GM12878 (cell line): ENCODE measurements around the gene GORASP2. TPM values are rescaled to one million over a fixed set of nuclear protein-coding genes. Genes with fewer than 3 reads are reported as not detected.

Experiments used
- ATAC-seq: fragments of 200-7000 bp; cut with Tn5 transposase; 3 replicates; pipeline ENCODE4 v1.9.1; 2020; ENCODE audit warnings: mild to moderate bottlenecking, moderate library complexity
- BruUV-seq: library from RNA; stranded (reverse); fragments of 400-500 nt; replicated peaks from 2 replicates; lab custom pipeline; 2021; lab: Mats Ljungman, UMichigan
- CTCF ChIA-PET: fragments of 300-600 bp; sonication (Branson Sonifier 250); formaldehyde crosslinking; extraction: SDS; loops from one replicate; lab custom pipeline; 2021; ENCODE audit warnings: inconsistent platforms; lab: Yijun Ruan, JAX
- POLR2A ChIA-PET: fragments of 350-600 bp; formaldehyde crosslinking; extraction: SDS; loops from one replicate; lab custom pipeline; 2021; ENCODE audit warnings: inconsistent platforms; lab: Charles Lee
- RAD21 ChIA-PET: fragments of 300-600 bp; sonication (Branson Sonifier 250); formaldehyde crosslinking; loops from one replicate; lab custom pipeline; 2023; ENCODE audit warnings: antibody characterized with exemption; ENCODE audit not compliant: unreplicated experiment; lab: Charles Lee
- SMC1A ChIA-PET: fragments of 300-600 bp; sonication (Branson Sonifier 250); formaldehyde crosslinking; loops from one replicate; lab custom pipeline; 2023; ENCODE audit not compliant: unreplicated experiment, uncharacterized antibody; lab: Charles Lee
- DNase-seq: peaks from one replicate; pipeline ENCODE4 v3.0.0-alpha.2; 2011; ENCODE audit warnings: low read depth, low spot score
- FAIRE-seq: peaks from 3 replicates; lab custom pipeline; 2011; peaks lifted over from hg19 to GRCh38; lab: Jason Lieb, UNC
- H2AFZ ChIP-seq: 2 replicates; pipeline ENCODE4 v1.6.0; 2011; ENCODE audit warnings: low read depth, low read length, control low read depth; ENCODE audit not compliant: control insufficient read depth
- H3K27ac ChIP-seq: 2 replicates; pipeline ENCODE4 v1.5.1; 2011; ENCODE audit warnings: control low read depth; ENCODE audit not compliant: control insufficient read depth, insufficient read depth
- H3K27me3 ChIP-seq, 2 experiments: replicated peaks in 1 of 2; 2 replicates each; pipeline versions ENCODE4 v1.6.0 to v1.6.1; 2011; ENCODE audit warnings: low read length in 1 of 2; ENCODE audit not compliant: control insufficient read depth in 2 of 2, insufficient read depth in 2 of 2
- H3K36me3 ChIP-seq, 2 experiments: 2 replicates each; pipeline ENCODE4 v1.5.1; 2011; ENCODE audit warnings: low read length in 1 of 2; ENCODE audit not compliant: control insufficient read depth in 2 of 2, insufficient read depth in 2 of 2
- H3K4me1 ChIP-seq: 2 replicates; pipeline ENCODE4 v1.6.1; 2011; ENCODE audit warnings: mild to moderate bottlenecking, low read length, moderate library complexity, mixed read lengths; ENCODE audit not compliant: control insufficient read depth, insufficient read depth
- H3K4me2 ChIP-seq: 2 replicates; pipeline ENCODE4 v1.6.0; 2011; ENCODE audit warnings: control low read depth; ENCODE audit not compliant: control insufficient read depth, insufficient read depth
- H3K4me3 ChIP-seq: fragments of 200-600 bp; sonication (generic); 2 replicates; pipeline ENCODE4 v1.5.1; 2016
- H3K79me2 ChIP-seq: 2 replicates; pipeline ENCODE4 v1.6.0; 2011; ENCODE audit warnings: low read length; ENCODE audit not compliant: control insufficient read depth, insufficient read depth
- H3K9ac ChIP-seq: 2 replicates; pipeline ENCODE4 v1.8.0; 2011; ENCODE audit warnings: low read length, control low read depth, mixed read lengths; ENCODE audit not compliant: control insufficient read depth, insufficient read depth
- H3K9me3 ChIP-seq: replicated peaks from 3 replicates; pipeline ENCODE4 v1.5.1; 2011; ENCODE audit warnings: mild to moderate bottlenecking, low read length; ENCODE audit not compliant: control insufficient read depth, insufficient read depth
- H4K20me1 ChIP-seq: 2 replicates; pipeline ENCODE4 v1.6.0; 2011; ENCODE audit not compliant: control insufficient read depth, insufficient read depth
- FOS ChIP-seq: IDR thresholded peaks from 3 replicates; pipeline ENCODE4 v1.6.1; 2011; ENCODE audit warnings: borderline replicate concordance; ENCODE audit not compliant: insufficient read length; ENCODE audit errors: extremely low read depth
- HDGF ChIP-seq: fragments of 450-650 bp; IDR thresholded peaks from 2 replicates; pipeline ENCODE4 v1.6.1; 2016; ENCODE audit warnings: antibody characterized with exemption
- IKZF2 ChIP-seq, 2 experiments: fragments of 450-650 bp; IDR thresholded peaks; 2 replicates each; pipeline ENCODE4 v1.6.1; 2017; ENCODE audit warnings: mild to moderate bottlenecking in 2 of 2, moderate library complexity in 2 of 2
- JUNB ChIP-seq: IDR thresholded peaks from 2 replicates; pipeline ENCODE4 v1.6.1; 2016; ENCODE audit warnings: antibody characterized with exemption, mild to moderate bottlenecking
- KLF5 ChIP-seq: fragments of 450-650 bp; IDR thresholded peaks from 2 replicates; pipeline ENCODE4 v1.6.1; 2014; ENCODE audit warnings: mild to moderate bottlenecking; ENCODE audit not compliant: partially characterized antibody
- MYB ChIP-seq: fragments of 150-350 bp; IDR thresholded peaks from 2 replicates; pipeline ENCODE4 v1.6.1; 2014; ENCODE audit warnings: mild to moderate bottlenecking, low read depth, low read length, borderline replicate concordance
- NFXL1 ChIP-seq: fragments of 450-650 bp; IDR thresholded peaks from 2 replicates; pipeline ENCODE4 v1.6.1; 2017; ENCODE audit warnings: antibody characterized with exemption, mild to moderate bottlenecking, borderline replicate concordance
- PML ChIP-seq: IDR thresholded peaks from 2 replicates; pipeline ENCODE4 v1.6.1; 2012; ENCODE audit warnings: low read length, inconsistent platforms
- RAD21 ChIP-seq: IDR thresholded peaks from 2 replicates; pipeline ENCODE4 v1.6.1; 2011; ENCODE audit warnings: mild to moderate bottlenecking, low read depth, low read length, moderate library complexity; ENCODE audit not compliant: insufficient read depth
- RB1 ChIP-seq: fragments of 450-650 bp; formaldehyde crosslinking; IDR thresholded peaks from 2 replicates; pipeline ENCODE4 v1.6.1; 2017; ENCODE audit warnings: mild to moderate bottlenecking, borderline replicate concordance
- SMAD1 ChIP-seq: fragments of 450-650 bp; IDR thresholded peaks from 2 replicates; pipeline ENCODE4 v1.6.1; 2018; ENCODE audit warnings: mild to moderate bottlenecking, low read depth; ENCODE audit not compliant: partially characterized antibody
- SMARCA5 ChIP-seq: fragments of 450-650 bp; IDR thresholded peaks from 2 replicates; pipeline ENCODE4 v1.6.1; 2017; ENCODE audit warnings: mild to moderate bottlenecking
- SUPT20H ChIP-seq: IDR thresholded peaks from 2 replicates; pipeline ENCODE4 v1.6.1; 2011; ENCODE audit warnings: low read depth, mild to moderate bottlenecking, low read length, moderate library complexity, borderline replicate concordance; ENCODE audit not compliant: control insufficient read depth
- WRNIP1 ChIP-seq: IDR thresholded peaks from 2 replicates; pipeline ENCODE4 v1.6.1; 2011; ENCODE audit warnings: low read depth, low read length, improper control_type of control experiment, borderline replicate concordance
- ZNF217 ChIP-seq: fragments of 450-650 bp; IDR thresholded peaks from 2 replicates; pipeline ENCODE4 v1.6.1; 2017; ENCODE audit warnings: antibody characterized with exemption, mild to moderate bottlenecking
- WGBS: methylation state at CpG from one replicate; pipeline ENCODE4 v1.1.6; 2016; ENCODE audit warnings: low lambda C conversion rate; ENCODE audit not compliant: insufficient replicate concordance, insufficient coverage; ENCODE audit errors: missing lambda C conversion rate; 5-methylcytosine and 5-hydroxymethylcytosine counted together
- in situ Hi-C: fragments of 300-500 bp; cut with MboI; formaldehyde crosslinking; loops from 9 replicates; pipeline ENCODE4 v1.14.3; 2018; ENCODE audit warnings: mixed read lengths
- intact Hi-C: fragments of 100-400 bp; cut with micrococcal nuclease; formaldehyde crosslinking; loops from one replicate; pipeline ENCODE4 v1.14.2; 2022; ENCODE audit not compliant: unreplicated experiment
- polyA plus RNA-seq, 11 experiments: library from polyadenylated mRNA; depleted of rRNA in 4 of 11; unstranded in 6 of 11; stranded (reverse) in 5 of 11; fragments of >200 nt; fragmentation: Nextera tagmentation in 4 of 11; fragmentation: Illumina TruSeq in 1 of 11; extraction: Ambion mirVana in 4 of 11; extraction: Trizol in 1 of 11; gene quantifications; 1 replicate in 1 of 11; 2 replicates in 10 of 11; pipeline versions ENCODE4 v1.2.1 to v1.2.3, GENCODE V29; 2011 to 2016; ENCODE audit warnings: inconsistent platforms in 2 of 11, missing spikeins in 2 of 11, low read depth in 1 of 11
- total RNA-seq, 4 experiments: library from RNA; depleted of rRNA in 3 of 4; stranded (reverse); fragments of >200 nt in 3 of 4; fragmentation: Illumina TruSeq in 1 of 4; extraction: Trizol in 1 of 4; gene quantifications; 2 replicates each; pipeline versions ENCODE4 v1.2.1 to v1.2.3, GENCODE V29; 2013 to 2021
- TF ChIP-seq, protein P1 (sequence below): IDR thresholded peaks from 2 replicates; pipeline ENCODE4 v1.6.1; 2012; ENCODE audit warnings: low read depth, low read length, improper control_type of control experiment
- TF ChIP-seq, protein P2 (sequence below): IDR thresholded peaks from 2 replicates; pipeline ENCODE4 v1.6.1; 2012; ENCODE audit warnings: mild to moderate bottlenecking, low read depth, low read length
- TF ChIP-seq, protein P3 (sequence below): IDR thresholded peaks from 2 replicates; pipeline ENCODE4 v1.6.1; 2012; ENCODE audit warnings: low read depth, low read length, improper control_type of control experiment

The GORASP2 gene
- total and polyA plus RNA-seq, 10 of the 15 experiments (the other 5 are each of a cell fraction or from before 2014, with no cell fraction given), result 26.3 to 169 (median 103) TPM

DNA sequence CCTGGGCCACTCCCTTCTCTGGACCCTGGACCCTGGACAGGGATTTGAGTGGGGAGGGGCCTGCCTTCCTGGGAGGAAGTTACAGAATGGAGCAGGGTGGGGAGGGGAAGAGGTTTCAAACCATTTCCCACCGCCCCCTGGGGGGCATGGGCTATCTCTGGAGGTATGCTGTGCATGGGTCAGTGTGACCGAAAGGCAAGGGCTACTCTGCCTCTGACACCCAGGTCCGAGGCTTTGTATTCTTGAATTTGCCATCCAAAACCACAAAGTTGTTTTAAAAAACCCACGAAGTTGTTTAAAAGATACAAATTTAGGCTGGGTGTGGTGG is 46.9 kb downstream of the GORASP2 start:
- DNase-seq, result no peak
- POLR2A ChIA-PET, result no interaction called here
- WGBS, result 48% methylated on average over 4 of the region's 4 CpGs
- no peak overlapping the region for H3K27ac ChIP-seq
- BruUV-seq, result no TSS peak
- H4K20me1 ChIP-seq, result no peaks in the 10 kb centered on the region
- no peaks in the 10 kb centered on the region; the same call in 1 of the 2 replicates for H3K79me2 ChIP-seq
- FAIRE-seq, result no peak
- no peaks in the 10 kb centered on the region for H3K27me3 ChIP-seq
- H2AFZ ChIP-seq, result no peak overlapping the region
- no peak overlapping the region for H3K4me2 ChIP-seq
- SMC1A ChIA-PET, result interaction anchor here (1.0 kb wide), 1 partner anchor 444 kb away, joined by 3 read pairs; no protein-coding TSS in a partner anchor
- CTCF ChIA-PET, result interaction anchor here (1.5 to 2.1 kb wide), 2 partner anchors 440 to 597 kb away, joined by 3 to 7 read pairs; no protein-coding TSS in a partner anchor
- TF ChIP-seq SMAD1, result no peak
- no peak for TF ChIP-seq KLF5
- TF ChIP-seq, protein P1, sequence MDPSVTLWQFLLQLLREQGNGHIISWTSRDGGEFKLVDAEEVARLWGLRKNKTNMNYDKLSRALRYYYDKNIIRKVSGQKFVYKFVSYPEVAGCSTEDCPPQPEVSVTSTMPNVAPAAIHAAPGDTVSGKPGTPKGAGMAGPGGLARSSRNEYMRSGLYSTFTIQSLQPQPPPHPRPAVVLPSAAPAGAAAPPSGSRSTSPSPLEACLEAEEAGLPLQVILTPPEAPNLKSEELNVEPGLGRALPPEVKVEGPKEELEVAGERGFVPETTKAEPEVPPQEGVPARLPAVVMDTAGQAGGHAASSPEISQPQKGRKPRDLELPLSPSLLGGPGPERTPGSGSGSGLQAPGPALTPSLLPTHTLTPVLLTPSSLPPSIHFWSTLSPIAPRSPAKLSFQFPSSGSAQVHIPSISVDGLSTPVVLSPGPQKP, result no peak
- TF ChIP-seq NFXL1, result no peak
- no peak for TF ChIP-seq JUNB
- TF ChIP-seq, protein P2, sequence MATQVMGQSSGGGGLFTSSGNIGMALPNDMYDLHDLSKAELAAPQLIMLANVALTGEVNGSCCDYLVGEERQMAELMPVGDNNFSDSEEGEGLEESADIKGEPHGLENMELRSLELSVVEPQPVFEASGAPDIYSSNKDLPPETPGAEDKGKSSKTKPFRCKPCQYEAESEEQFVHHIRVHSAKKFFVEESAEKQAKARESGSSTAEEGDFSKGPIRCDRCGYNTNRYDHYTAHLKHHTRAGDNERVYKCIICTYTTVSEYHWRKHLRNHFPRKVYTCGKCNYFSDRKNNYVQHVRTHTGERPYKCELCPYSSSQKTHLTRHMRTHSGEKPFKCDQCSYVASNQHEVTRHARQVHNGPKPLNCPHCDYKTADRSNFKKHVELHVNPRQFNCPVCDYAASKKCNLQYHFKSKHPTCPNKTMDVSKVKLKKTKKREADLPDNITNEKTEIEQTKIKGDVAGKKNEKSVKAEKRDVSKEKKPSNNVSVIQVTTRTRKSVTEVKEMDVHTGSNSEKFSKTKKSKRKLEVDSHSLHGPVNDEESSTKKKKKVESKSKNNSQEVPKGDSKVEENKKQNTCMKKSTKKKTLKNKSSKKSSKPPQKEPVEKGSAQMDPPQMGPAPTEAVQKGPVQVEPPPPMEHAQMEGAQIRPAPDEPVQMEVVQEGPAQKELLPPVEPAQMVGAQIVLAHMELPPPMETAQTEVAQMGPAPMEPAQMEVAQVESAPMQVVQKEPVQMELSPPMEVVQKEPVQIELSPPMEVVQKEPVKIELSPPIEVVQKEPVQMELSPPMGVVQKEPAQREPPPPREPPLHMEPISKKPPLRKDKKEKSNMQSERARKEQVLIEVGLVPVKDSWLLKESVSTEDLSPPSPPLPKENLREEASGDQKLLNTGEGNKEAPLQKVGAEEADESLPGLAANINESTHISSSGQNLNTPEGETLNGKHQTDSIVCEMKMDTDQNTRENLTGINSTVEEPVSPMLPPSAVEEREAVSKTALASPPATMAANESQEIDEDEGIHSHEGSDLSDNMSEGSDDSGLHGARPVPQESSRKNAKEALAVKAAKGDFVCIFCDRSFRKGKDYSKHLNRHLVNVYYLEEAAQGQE, result no peak
- no peak for TF ChIP-seq FOS
- TF ChIP-seq SUPT20H, result no peak
- TF ChIP-seq RB1, result no peak
- TF ChIP-seq IKZF2 (IDR thresholded peaks at IDR 0.05), result no peak
- no peak for TF ChIP-seq PML
- TF ChIP-seq RAD21, result no peak
- no peak for TF ChIP-seq ZNF217
- no peak for TF ChIP-seq HDGF
- TF ChIP-seq MYB, result no peak
- no peak for TF ChIP-seq WRNIP1
- TF ChIP-seq, protein P3, sequence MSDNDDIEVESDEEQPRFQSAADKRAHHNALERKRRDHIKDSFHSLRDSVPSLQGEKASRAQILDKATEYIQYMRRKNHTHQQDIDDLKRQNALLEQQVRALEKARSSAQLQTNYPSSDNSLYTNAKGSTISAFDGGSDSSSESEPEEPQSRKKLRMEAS, result no peak
- TF ChIP-seq SMARCA5, result no peak
- H3K36me3 ChIP-seq, result no peaks in the 10 kb centered on the region
- H3K4me3 ChIP-seq, result no peak overlapping the region
- intact Hi-C loops, result no loop called here
- no peaks in the 10 kb centered on the region for H3K9me3 ChIP-seq
- RAD21 ChIA-PET, result interaction anchor here (3.8 kb wide), 1 partner anchor 440 kb away, joined by 28 read pairs; no protein-coding TSS in a partner anchor
- no peak for ATAC-seq
- H3K9ac ChIP-seq, result no peak overlapping the region
- H3K4me1 ChIP-seq, result peaks cover 10% of the 10 kb centered on the region
- in situ Hi-C loops, result loop anchor here (10.0 kb wide), 1 partner anchor 1129 kb away; the partner anchor contains the start of gene DLX2
